IPS-20b (cell line): ENCODE measurements around the gene CD55.

Source experiments
- H3K27ac ChIP-seq: one replicate; pipeline ENCODE4 v1.5.1; 2013; ENCODE audit warnings: low read length
- H3K27me3 ChIP-seq: 2 replicates; pipeline ENCODE4 v1.6.1; 2013; ENCODE audit warnings: mild to moderate bottlenecking, low read length, inconsistent platforms; ENCODE audit not compliant: insufficient read depth
- H3K36me3 ChIP-seq: 2 replicates; pipeline ENCODE4 v1.6.1; 2013; ENCODE audit warnings: low read depth, mild to moderate bottlenecking, inconsistent platforms, low read length, moderate library complexity; ENCODE audit not compliant: insufficient read depth
- H3K4me1 ChIP-seq: 2 replicates; pipeline ENCODE4 v1.6.1; 2013; ENCODE audit warnings: mild to moderate bottlenecking, control low read depth, inconsistent platforms, low read length, moderate library complexity; ENCODE audit not compliant: insufficient read depth
- H3K4me3 ChIP-seq: 2 replicates; pipeline ENCODE4 v1.5.1; 2013; ENCODE audit warnings: mild to moderate bottlenecking, low read length, inconsistent platforms
- H3K9ac ChIP-seq: 2 replicates; pipeline ENCODE4 v1.6.1; 2013; ENCODE audit warnings: low read depth, mild to moderate bottlenecking, inconsistent platforms, low read length, moderate library complexity
- H3K9me3 ChIP-seq: 2 replicates; pipeline ENCODE4 v1.6.1; 2013; ENCODE audit warnings: mild to moderate bottlenecking, low read depth, low read length, inconsistent platforms; ENCODE audit not compliant: insufficient read depth

CD55 gene

DNA sequence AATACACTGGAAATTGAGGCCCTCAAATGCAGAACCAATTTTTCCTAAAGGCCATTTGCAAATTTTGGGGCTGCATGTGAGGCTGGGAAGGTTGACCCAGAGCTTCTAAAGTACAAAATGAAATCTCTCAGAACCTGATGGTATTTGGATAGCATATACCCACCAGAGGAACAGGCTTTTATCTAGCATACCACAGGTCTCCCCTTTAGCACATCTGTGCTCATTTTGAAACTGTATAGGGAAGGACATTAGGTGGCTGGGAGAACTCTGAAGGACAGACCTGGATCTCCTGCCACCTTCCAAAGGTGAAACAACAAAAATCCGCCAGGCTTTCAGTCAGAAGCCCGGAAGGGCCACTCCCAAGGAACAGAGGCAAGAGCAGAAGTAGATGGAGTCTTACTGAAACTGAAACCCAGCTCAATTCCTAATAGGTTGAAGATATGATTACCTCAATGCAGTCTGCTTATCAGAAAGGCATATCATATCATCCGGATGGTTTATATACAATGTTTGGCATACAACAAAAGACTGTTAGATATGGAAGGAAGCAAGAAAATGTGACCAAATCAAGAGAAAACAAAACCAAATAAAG, 11.6 kb downstream of the CD55 start:
- no peaks in the 10 kb centered on the region for H3K27me3 ChIP-seq
- H3K9ac ChIP-seq = no peak overlapping the region
- no peaks in the 10 kb centered on the region for H3K4me1 ChIP-seq
- H3K36me3 ChIP-seq = peaks cover 77% of the 10 kb centered on the region
- H3K4me3 ChIP-seq = no peak overlapping the region
- H3K27ac ChIP-seq = no peak overlapping the region
- no peaks in the 10 kb centered on the region for H3K9me3 ChIP-seq

DNA sequence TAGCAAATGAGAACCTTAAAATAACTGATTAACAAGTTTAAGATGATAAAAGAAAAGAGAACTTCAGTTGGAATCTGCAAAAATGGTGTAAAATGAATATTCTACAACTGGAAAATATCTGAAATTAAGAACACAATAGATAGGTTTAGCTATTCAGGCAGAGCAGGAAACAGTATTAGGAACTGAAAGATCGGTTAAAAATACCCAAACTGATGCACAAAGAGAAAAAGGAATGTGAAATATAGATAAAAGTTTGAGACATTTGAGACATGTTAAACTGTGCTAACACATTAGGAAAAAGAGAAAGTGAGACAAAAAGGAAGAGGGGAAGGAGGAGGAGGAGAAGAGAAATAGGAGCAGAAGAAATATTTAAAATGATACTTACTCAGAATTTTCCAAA, 12.1 kb downstream of the CD55 start:
- Histone ChIP-seq H3K27me3 (no peaks in the 10 kb centered on the region), H3K9me3 (no peaks in the 10 kb centered on the region), H3K36me3 (peaks cover 76% of the 10 kb centered on the region), H3K4me3 (no peak overlapping the region), H3K9ac (no peak overlapping the region), H3K4me1 (no peaks in the 10 kb centered on the region), H3K27ac (no peak overlapping the region)

DNA sequence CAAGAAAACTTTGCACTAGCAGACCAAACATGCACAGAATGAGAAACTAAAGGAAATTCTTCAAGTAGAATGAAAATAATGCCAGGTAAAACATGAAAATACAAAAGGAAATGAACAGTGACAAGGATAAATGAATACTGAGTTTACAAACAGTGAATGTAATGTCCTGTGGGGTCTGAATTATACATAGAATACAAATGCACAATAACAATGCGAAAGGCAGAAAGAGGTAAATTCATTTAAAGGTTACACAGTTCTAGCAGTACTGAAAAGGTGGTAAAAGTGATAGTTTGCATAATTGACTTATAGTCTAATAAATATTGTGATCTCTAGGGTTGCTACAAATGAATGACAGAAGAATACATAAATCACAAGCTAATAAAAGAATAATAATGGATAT, 12.9 kb downstream of the CD55 start:
- H3K4me1 ChIP-seq = no peaks in the 10 kb centered on the region
- H3K27ac ChIP-seq = no peak overlapping the region
- H3K9ac ChIP-seq = no peak overlapping the region
- H3K27me3 ChIP-seq = no peaks in the 10 kb centered on the region
- H3K36me3 ChIP-seq = peaks cover 74% of the 10 kb centered on the region
- H3K4me3 ChIP-seq = no peak overlapping the region
- H3K9me3 ChIP-seq = no peaks in the 10 kb centered on the region

DNA sequence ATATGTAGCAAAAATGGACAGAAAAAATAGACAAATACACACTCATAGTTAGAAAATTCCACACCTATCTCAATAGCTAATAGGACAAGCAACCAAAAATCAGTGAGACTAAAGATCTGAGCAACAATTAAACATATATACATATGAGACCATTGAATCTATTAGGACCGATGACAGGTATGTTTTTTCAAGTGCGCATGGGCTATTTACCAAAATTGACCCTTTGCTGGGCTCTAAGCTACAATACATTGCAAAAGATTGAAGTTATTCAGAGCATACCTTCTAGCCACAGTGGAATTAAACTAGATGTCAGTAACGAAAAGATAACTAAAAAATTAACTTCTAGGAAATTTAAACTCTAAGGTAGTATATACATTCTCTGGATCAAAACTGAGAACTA, 13.7 kb downstream of the CD55 start:
- no peak overlapping the region for H3K27ac ChIP-seq
- no peaks in the 10 kb centered on the region for H3K9me3 ChIP-seq
- peaks cover 77% of the 10 kb centered on the region for H3K36me3 ChIP-seq
- no peak overlapping the region for H3K4me3 ChIP-seq
- no peaks in the 10 kb centered on the region for H3K27me3 ChIP-seq
- no peaks in the 10 kb centered on the region for H3K4me1 ChIP-seq
- no peak overlapping the region for H3K9ac ChIP-seq

DNA sequence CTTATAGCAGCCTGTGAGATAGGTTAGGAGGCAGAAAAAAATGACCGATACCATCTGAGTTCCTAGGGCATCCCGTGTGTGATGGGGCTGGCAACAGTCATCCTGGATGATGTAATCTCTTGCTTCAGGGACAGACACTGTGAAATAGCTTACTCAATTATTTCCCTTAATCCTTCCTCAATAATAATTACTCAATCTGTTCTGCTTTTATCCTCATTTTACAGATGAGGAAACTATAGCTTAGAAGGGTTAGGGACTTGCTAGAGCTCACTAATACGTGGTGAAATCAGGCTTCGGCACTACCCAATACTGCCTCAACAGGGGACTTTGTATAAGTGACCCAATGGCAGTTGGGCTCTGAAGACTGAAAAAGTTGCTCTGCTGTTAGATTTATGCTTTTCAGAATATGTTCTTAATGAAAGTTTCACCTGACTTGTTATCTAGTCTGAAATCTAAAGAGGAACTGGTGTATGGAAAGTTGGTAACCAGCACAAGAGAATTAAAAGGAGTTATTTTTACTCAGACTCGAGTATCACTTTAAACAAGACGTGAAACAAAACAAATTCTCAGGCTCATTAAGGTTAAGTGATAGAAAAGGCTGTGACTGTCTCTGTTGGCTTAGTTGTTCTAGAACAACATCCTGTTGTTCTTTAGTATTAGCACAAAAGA, 14.4 kb downstream of the CD55 start:
- Histone ChIP-seq H3K4me1 (no peaks in the 10 kb centered on the region), H3K27ac (no peak overlapping the region)

DNA sequence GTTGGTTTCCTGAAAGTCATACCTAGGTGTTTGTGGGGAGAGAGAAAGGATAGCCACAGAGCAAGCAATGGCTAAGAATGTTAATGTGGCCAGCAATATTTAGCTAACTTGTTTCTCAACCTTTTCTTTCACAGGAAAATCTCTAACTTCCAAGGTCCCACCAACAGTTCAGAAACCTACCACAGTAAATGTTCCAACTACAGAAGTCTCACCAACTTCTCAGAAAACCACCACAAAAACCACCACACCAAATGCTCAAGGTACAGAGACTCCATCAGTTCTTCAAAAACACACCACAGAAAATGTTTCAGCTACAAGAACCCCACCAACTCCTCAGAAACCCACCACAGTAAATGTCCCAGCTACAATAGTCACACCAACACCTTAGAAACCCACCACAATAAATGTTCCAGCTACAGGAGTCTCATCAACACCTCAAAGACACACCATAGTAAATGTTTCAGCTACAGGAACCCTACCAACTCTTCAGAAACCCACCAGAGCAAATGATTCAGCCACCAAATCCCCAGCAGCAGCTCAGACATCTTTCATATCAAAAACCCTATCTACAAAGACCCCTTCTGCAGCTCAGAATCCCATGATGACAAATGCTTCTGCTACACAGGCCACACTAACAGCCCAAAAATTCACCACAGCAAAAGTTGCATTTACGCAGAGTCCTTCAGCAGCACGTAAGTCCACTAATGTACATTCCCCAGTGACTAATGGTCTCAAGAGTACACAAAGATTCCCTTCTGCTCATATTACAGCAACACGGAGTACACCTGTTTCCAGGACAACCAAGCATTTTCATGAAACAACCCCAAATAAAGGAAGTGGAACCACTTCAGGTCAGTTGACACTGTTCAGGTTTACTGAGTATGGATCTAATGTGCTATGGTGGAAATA, 15.3 kb downstream of the CD55 start:
- Histone ChIP-seq H3K4me3 (no peak overlapping the region), H3K27ac (no peak overlapping the region), H3K9me3 (no peaks in the 10 kb centered on the region), H3K9ac (no peak overlapping the region), H3K4me1 (no peaks in the 10 kb centered on the region), H3K27me3 (no peaks in the 10 kb centered on the region), H3K36me3 (peaks cover 70% of the 10 kb centered on the region)

More for the DNA sequence above, 14.4 kb downstream of the CD55 start:
- Histone ChIP-seq H3K4me3 (no peak overlapping the region), H3K9ac (no peak overlapping the region), H3K9me3 (no peaks in the 10 kb centered on the region), H3K27me3 (no peaks in the 10 kb centered on the region), H3K36me3 (peaks cover 77% of the 10 kb centered on the region)

DNA sequence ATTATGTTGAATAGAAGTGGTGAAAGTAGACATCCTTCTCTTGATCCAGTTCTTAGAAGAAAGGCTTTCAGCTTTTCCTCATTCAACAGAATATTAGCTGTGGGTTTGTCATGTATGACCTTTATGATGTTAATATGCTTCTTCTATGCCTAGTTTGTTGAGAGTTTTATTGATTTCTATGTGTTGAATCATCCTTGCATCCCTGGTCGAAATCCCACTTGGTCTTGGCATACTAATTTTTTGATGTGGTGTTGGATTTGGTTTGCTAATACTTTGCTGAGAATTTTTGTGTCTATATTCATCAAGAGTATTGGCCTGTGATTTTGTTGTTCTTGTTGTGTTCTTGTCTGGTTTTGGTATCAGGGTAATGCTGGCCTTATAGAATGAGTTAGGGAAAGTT, 20.9 kb downstream of the CD55 start:
- no peaks in the 10 kb centered on the region for H3K9me3 ChIP-seq
- H3K27ac ChIP-seq = no peak overlapping the region
- H3K9ac ChIP-seq = no peak overlapping the region
- no peak overlapping the region for H3K4me3 ChIP-seq
- H3K4me1 ChIP-seq = peaks cover 8% of the 10 kb centered on the region; the same call in 1 of the 2 replicates
- no peaks in the 10 kb centered on the region for H3K27me3 ChIP-seq
- H3K36me3 ChIP-seq = peaks cover 32% of the 10 kb centered on the region

DNA sequence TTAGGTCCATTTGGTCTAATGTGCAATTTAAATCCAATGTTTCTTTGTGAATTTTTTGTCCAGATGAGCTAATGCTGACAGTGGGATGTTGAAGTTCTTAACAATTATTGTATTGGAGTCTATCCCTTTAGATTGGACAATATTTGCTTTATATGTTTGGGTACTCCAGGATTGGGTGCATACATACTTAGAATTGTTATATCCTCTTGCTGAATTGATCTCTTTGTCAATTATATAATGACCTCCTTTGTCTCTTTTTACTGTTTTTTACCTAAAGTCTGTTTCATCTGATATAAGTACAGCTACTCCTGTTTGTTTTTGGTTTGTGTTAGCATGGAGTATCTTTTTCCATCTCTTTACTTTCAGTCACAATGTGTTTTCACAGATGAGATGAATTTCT, 22.2 kb downstream of the CD55 start:
- Histone ChIP-seq H3K9ac (no peak overlapping the region), H3K4me3 (no peak overlapping the region), H3K27me3 (no peaks in the 10 kb centered on the region), H3K9me3 (no peaks in the 10 kb centered on the region; the same call in 1 of the 2 replicates), H3K27ac (no peak overlapping the region), H3K36me3 (peaks cover 28% of the 10 kb centered on the region), H3K4me1 (peaks cover 8% of the 10 kb centered on the region; the same call in 1 of the 2 replicates)

DNA sequence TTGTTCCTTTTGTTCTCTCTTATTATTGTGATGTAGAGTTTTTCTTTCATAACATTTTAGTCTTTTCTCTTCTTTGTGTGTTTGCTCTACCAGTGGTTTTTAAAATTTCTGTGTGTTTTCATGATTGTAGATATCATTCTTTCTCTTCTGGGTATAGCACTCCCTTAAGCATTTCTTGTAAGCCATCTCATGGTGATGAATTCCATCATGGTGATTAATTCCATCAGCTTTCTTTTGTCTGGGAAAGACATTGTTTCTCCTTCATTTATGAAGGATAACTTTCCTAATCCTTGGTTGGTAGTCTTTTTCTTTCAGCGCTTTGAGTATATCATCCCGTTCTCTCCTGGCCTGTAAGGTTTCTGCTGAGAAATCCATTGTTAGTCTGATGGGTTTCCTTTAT, 22.7 kb downstream of the CD55 start:
- H3K9ac ChIP-seq = no peak overlapping the region
- H3K4me1 ChIP-seq = peaks cover 8% of the 10 kb centered on the region; the same call in 1 of the 2 replicates
- H3K36me3 ChIP-seq = peaks cover 25% of the 10 kb centered on the region
- H3K9me3 ChIP-seq = no peaks in the 10 kb centered on the region; the same call in 1 of the 2 replicates
- no peak overlapping the region for H3K4me3 ChIP-seq
- no peaks in the 10 kb centered on the region for H3K27me3 ChIP-seq
- H3K27ac ChIP-seq = no peak overlapping the region

DNA sequence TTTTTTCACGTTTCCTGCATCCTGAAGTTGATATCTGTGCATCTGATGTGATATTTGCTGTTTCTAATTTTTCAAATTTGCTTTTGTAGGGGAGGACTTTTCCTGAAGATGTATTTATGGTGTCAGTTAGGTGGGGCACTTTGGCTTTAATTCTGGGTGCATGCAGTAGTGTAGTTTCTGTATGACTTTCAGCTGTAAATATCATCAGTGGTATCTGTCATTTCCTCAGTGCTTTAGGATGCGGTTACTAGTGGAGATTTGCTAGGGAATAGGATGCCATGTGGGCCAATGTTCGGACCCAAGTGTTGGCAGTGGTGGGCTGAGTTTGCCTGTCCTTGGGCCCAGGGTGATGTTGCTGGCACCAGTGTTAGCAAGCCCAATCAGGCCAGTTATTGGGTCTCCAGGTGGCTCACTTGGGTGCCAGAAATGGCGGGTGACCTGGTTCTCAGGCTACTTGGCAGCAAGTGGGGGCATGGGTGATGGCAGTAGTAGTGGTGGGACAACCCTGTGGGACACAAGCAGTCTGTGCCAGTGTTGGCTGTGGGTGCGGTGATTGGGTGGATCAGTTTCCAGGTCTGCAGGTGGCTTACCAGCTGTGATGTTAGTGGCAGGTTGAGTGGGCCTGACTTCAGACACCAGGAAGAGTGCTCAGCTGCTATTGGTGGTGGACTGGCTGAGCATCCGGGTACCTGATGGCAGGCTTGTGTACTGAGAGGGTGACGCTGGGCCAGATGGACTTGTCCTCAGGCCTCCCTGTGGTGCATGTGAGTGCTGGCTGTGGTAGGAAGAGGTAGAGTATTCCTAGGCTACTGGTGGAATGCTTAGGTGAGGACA, 24.4 kb downstream of the CD55 start:
- H3K4me3 ChIP-seq = no peak overlapping the region
- no peaks in the 10 kb centered on the region for H3K27me3 ChIP-seq
- H3K4me1 ChIP-seq = peaks cover 8% of the 10 kb centered on the region; the same call in 1 of the 2 replicates
- H3K36me3 ChIP-seq = peaks cover 9% of the 10 kb centered on the region
- H3K27ac ChIP-seq = no peak overlapping the region
- no peaks in the 10 kb centered on the region; the same call in 1 of the 2 replicates for H3K9me3 ChIP-seq
- no peak overlapping the region for H3K9ac ChIP-seq

DNA sequence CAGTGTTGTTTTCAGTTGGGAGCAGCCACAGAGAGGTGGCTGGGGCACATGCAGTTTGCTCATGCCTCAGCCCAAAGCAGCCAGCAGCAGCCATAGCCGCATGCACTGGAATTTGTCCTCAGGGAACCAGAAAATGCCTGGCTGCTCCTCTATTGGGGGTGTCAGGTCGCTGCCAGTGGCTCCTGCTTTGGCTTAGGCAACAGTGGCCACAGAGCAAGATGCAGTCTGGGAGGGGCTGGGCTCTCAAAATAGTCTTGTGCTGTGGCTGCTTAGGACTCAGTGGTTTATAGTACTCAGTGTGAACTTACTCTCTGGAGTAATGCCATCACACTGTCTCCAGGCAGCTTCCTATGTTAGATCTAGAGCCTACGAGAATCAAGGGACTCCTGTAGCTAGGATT, 25.0 kb downstream of the CD55 start:
- no peaks in the 10 kb centered on the region; the same call in 1 of the 2 replicates for H3K9me3 ChIP-seq
- H3K27me3 ChIP-seq = no peaks in the 10 kb centered on the region
- H3K4me1 ChIP-seq = peaks cover 12% of the 10 kb centered on the region; the same call in 1 of the 2 replicates
- no peak overlapping the region for H3K27ac ChIP-seq
- no peak overlapping the region for H3K4me3 ChIP-seq
- H3K9ac ChIP-seq = no peak overlapping the region
- H3K36me3 ChIP-seq = peaks cover 9% of the 10 kb centered on the region
